Measurements from ENCODE around the gene PATJ.

GRCh38 chr1:61875198-61875597 is 132.9 kb downstream of the PATJ start:
- TF ChIP-seq CTCF (IDR thresholded peaks at IDR 0.05): no peak
- TF ChIP-seq POLR2A (IDR thresholded peaks at IDR 0.05): no peak

Measured in tibial nerve (tissue), 3 donors.